LoVo (cell line): ENCODE measurements around the gene SPSB4.
A peak's percentile ranks its signal among the peaks of the same experiment; 100 is the strongest.

Experiments used
- DNase-seq: peaks from one replicate; pipeline ENCODE4 v3.0.0-alpha.2; 2016; ENCODE audit warnings: low spot score

The SPSB4 gene

GRCh38 chr3:141152801-141153678, 101.9 kb downstream of the SPSB4 start:
- DNase-seq, result no peak

- DNase-seq, result no peak
Measured at GRCh38 chr3:141153679-141153966, 102.5 kb downstream of the SPSB4 start.

- DNase-seq, result no peak
Measured at GRCh38 chr3:141164852-141165251, 113.7 kb downstream of the SPSB4 start.

GRCh38 chr3:141167681-141168080, 116.5 kb downstream of the SPSB4 start:
- no peak for DNase-seq

GRCh38 chr3:141170678-141171295, 119.6 kb downstream of the SPSB4 start:
- DNase-seq, result no peak

GRCh38 chr3:141174674-141175073, 123.5 kb downstream of the SPSB4 start:
- no peak for DNase-seq

GRCh38 chr3:141176775-141177174, 125.6 kb downstream of the SPSB4 start:
- DNase-seq, result no peak

- no peak for DNase-seq
Measured at GRCh38 chr3:141178026-141178425, 126.9 kb downstream of the SPSB4 start.

GRCh38 chr3:141178551-141178950, 127.4 kb downstream of the SPSB4 start:
- DNase-seq, result no peak

GRCh38 chr3:141179983-141180382, 128.8 kb downstream of the SPSB4 start:
- no peak for DNase-seq

- DNase-seq, result no peak
Measured at GRCh38 chr3:141181196-141181595, 130.0 kb downstream of the SPSB4 start.

- DNase-seq, result no peak
Measured at GRCh38 chr3:141181819-141182218, 130.7 kb downstream of the SPSB4 start.

GRCh38 chr3:141183606-141184005, 132.5 kb downstream of the SPSB4 start:
- no peak for DNase-seq

GRCh38 chr3:141184430-141184829, 133.3 kb downstream of the SPSB4 start:
- no peak for DNase-seq

- DNase-seq, result no peak
Measured at GRCh38 chr3:141191097-141191749, 140.1 kb downstream of the SPSB4 start.

- peak; percentile 86 for DNase-seq
Measured at GRCh38 chr3:141192345-141192744, 141.2 kb downstream of the SPSB4 start.

- DNase-seq, result no peak
Measured at GRCh38 chr3:141193066-141193830, 142.1 kb downstream of the SPSB4 start.
